ENCODE results near the gene P4HTM. TPM values are rescaled to one million over a fixed set of nuclear protein-coding genes. Genes with fewer than 3 reads are reported as not detected.
A peak's percentile ranks its signal among the peaks of the same experiment; 100 is the strongest.

Gene P4HTM
- total RNA-seq, 2 experiments from 2014 or later = 25.7 to 30.4 TPM

GRCh38 chr3:49032646-49033304 is 42.7 kb downstream of the P4HTM start:
- intact Hi-C loops (cut with DNase I, micrococcal nuclease) = no loop called here
- ATAC-seq = no peak
- CTCF ChIA-PET = no interaction called here
- Mint-ChIP-seq H3K9me3 (ENCODE audit: low read depth) (no peaks in the 10 kb centered on the region), H3K27ac (no peak overlapping the region), H3K36me3 (ENCODE audit: low read depth) (peaks cover 43% of the 10 kb centered on the region), H3K4me3 (no peak overlapping the region), H3K27me3 (no peaks in the 10 kb centered on the region), H3K4me1 (peaks cover 15% of the 10 kb centered on the region)
- no peak for DNase-seq
- POLR2A ChIA-PET = no interaction called here

- no peak overlapping the region for H3K4me3 Mint-ChIP-seq
- H3K4me1 Mint-ChIP-seq = peaks cover 4% of the 10 kb centered on the region
- H3K27me3 Mint-ChIP-seq = no peaks in the 10 kb centered on the region
- DNase-seq (no peak), ATAC-seq (no peak)
- intact Hi-C loops (cut with DNase I, micrococcal nuclease) = no loop called here
- ChIA-PET POLR2A (no interaction called here), CTCF (interaction anchor here (0.6 to 1.0 kb wide), 3 partner anchors 21 to 105 kb away, joined by 3 read pairs; no protein-coding TSS in a partner anchor)
- H3K27ac Mint-ChIP-seq = no peak overlapping the region
- peaks cover 29% of the 10 kb centered on the region for H3K36me3 Mint-ChIP-seq (ENCODE audit: low read depth)
- H3K9me3 Mint-ChIP-seq (ENCODE audit: low read depth) = no peaks in the 10 kb centered on the region
Measured at GRCh38 chr3:49034650-49035049, 44.6 kb downstream of the P4HTM start.

GRCh38 chr3:49035281-49035680 is 45.2 kb downstream of the P4HTM start:
- no peaks in the 10 kb centered on the region for H3K27me3 Mint-ChIP-seq
- no peaks in the 10 kb centered on the region for H3K9me3 Mint-ChIP-seq (ENCODE audit: low read depth)
- POLR2A ChIA-PET = no interaction called here
- no peak for DNase-seq
- no peak overlapping the region for H3K27ac Mint-ChIP-seq
- no peak for ATAC-seq
- intact Hi-C loops (cut with DNase I, micrococcal nuclease) = no loop called here
- peaks cover 27% of the 10 kb centered on the region for H3K36me3 Mint-ChIP-seq (ENCODE audit: low read depth)
- H3K4me1 Mint-ChIP-seq = no peaks in the 10 kb centered on the region
- H3K4me3 Mint-ChIP-seq = no peak overlapping the region
- CTCF ChIA-PET = interaction anchor here (0.8 kb wide), 1 partner anchor 24 kb away, joined by 3 read pairs; no protein-coding TSS in a partner anchor

- Mint-ChIP-seq H3K27ac (no peak overlapping the region), H3K9me3 (ENCODE audit: low read depth) (no peaks in the 10 kb centered on the region), H3K27me3 (no peaks in the 10 kb centered on the region), H3K4me3 (no peak overlapping the region), H3K36me3 (ENCODE audit: low read depth) (peaks cover 49% of the 10 kb centered on the region), H3K4me1 (peaks cover 2% of the 10 kb centered on the region)
- ATAC-seq (no peak), DNase-seq (no peak)
- ChIA-PET POLR2A (no interaction called here), CTCF (interaction anchor here (0.7 to 0.8 kb wide), 2 partner anchors 9 to 62 kb away, joined by 4 read pairs; no protein-coding TSS in a partner anchor)
- intact Hi-C loops (cut with DNase I, micrococcal nuclease) = no loop called here
Measured at GRCh38 chr3:49053543-49053942, 63.5 kb downstream of the P4HTM start.

GRCh38 chr3:49054344-49054862 is 64.4 kb downstream of the P4HTM start:
- Mint-ChIP-seq H3K4me1 (peaks cover 2% of the 10 kb centered on the region), H3K9me3 (ENCODE audit: low read depth) (no peaks in the 10 kb centered on the region), H3K27ac (no peak overlapping the region), H3K36me3 (ENCODE audit: low read depth) (peaks cover 45% of the 10 kb centered on the region), H3K27me3 (no peaks in the 10 kb centered on the region), H3K4me3 (no peak overlapping the region)
- CTCF ChIA-PET = interaction anchor here (0.8 kb wide), 1 partner anchor 63 kb away, joined by 4 read pairs; no protein-coding TSS in a partner anchor
- DNase-seq (no peak), ATAC-seq (no peak)
- POLR2A ChIA-PET = no interaction called here
- intact Hi-C loops (cut with DNase I, micrococcal nuclease) = no loop called here

Small RNAs within 50 kb of the gene (microRNA-seq; reads per million reads assigned to microRNA genes)
- gene MIR191 (ENCODE audit: borderline replicate concordance) = 8,233 reads per million, percentile 96 among the genes with 10 or more reads in this experiment
- 4,345 reads per million, percentile 94 among the genes with 10 or more reads in this experiment for gene MIR425 (ENCODE audit: borderline replicate concordance)

Other genes starting within 250 kb of the P4HTM start
- 10 to 100 TPM; 28.7 to 35.2 TPM for gene PRKAR2A, start 142.4 kb upstream of the P4HTM start, total RNA-seq
- 10 to 100 TPM; 15.8 to 18.5 TPM for gene SLC25A20, start 91.4 kb upstream of the P4HTM start, total RNA-seq
- 100 to 1,000 TPM; 105 to 112 TPM for gene ARIH2, start 71.4 kb upstream of the P4HTM start, total RNA-seq
- gene WDR6, start 17.1 kb downstream of the P4HTM start, total RNA-seq = 100 to 1,000 TPM; 109 to 127 TPM
- gene DALRD3, start 28.3 kb downstream of the P4HTM start, total RNA-seq = 10 to 100 TPM; 25.8 to 26.0 TPM
- gene NDUFAF3, start 31.9 kb downstream of the P4HTM start, total RNA-seq = 100 to 1,000 TPM in 1 of 2 experiments, 10 to 100 TPM in 1; 90.8 to 108 TPM
- 100 to 1,000 TPM; 504 to 515 TPM for gene IMPDH2, start 39.2 kb downstream of the P4HTM start, total RNA-seq
- gene QRICH1, start 103.8 kb downstream of the P4HTM start, total RNA-seq = 100 to 1,000 TPM; 119 to 171 TPM
- 100 to 1,000 TPM; 240 to 342 TPM for gene QARS1, start 114.5 kb downstream of the P4HTM start, total RNA-seq
- gene USP19, start 130.6 kb downstream of the P4HTM start, total RNA-seq = 10 to 100 TPM; 45.2 to 45.9 TPM
- under 1 TPM in 1 of 2 experiments, not detected in 1; 0.71 TPM for gene LAMB2, start 142.8 kb downstream of the P4HTM start, total RNA-seq
- 10 to 100 TPM; 19.5 to 22.2 TPM for gene CCDC71, start 176.1 kb downstream of the P4HTM start, total RNA-seq
- 1 to 10 TPM; 1.2 to 3.1 TPM for gene KLHDC8B, start 181.4 kb downstream of the P4HTM start, total RNA-seq

Data from activated CD4-positive, alpha-beta T cell treated with anti-CD3 and anti-CD28 coated beads for 36 hours (primary cell).